IMR-90 (cell line): Measurements from ENCODE around the gene ATG10.

Source experiments
- FOS ChIP-seq: fragments of 150-350 bp; IDR thresholded peaks from 2 replicates; pipeline ENCODE4 v1.6.1; 2016; ENCODE audit warnings: low read depth, low read length
- NFE2L2 ChIP-seq: fragments of 150-350 bp; IDR thresholded peaks from 2 replicates; pipeline ENCODE4 v1.6.1; 2016; ENCODE audit warnings: low read depth, mild to moderate bottlenecking, low read length
- RCOR1 ChIP-seq: IDR thresholded peaks from 2 replicates; pipeline ENCODE4 v1.6.1; 2012; ENCODE audit warnings: mild to moderate bottlenecking, low read length, improper control_type of control experiment; ENCODE audit not compliant: insufficient replicate concordance
- TF ChIP-seq, protein P1 (sequence below): conservative IDR thresholded peaks from 2 replicates; pipeline ENCODE4 v1.5.1; 2012; ENCODE audit warnings: mild to moderate bottlenecking, low read depth, low read length, improper control_type of control experiment

DNA sequence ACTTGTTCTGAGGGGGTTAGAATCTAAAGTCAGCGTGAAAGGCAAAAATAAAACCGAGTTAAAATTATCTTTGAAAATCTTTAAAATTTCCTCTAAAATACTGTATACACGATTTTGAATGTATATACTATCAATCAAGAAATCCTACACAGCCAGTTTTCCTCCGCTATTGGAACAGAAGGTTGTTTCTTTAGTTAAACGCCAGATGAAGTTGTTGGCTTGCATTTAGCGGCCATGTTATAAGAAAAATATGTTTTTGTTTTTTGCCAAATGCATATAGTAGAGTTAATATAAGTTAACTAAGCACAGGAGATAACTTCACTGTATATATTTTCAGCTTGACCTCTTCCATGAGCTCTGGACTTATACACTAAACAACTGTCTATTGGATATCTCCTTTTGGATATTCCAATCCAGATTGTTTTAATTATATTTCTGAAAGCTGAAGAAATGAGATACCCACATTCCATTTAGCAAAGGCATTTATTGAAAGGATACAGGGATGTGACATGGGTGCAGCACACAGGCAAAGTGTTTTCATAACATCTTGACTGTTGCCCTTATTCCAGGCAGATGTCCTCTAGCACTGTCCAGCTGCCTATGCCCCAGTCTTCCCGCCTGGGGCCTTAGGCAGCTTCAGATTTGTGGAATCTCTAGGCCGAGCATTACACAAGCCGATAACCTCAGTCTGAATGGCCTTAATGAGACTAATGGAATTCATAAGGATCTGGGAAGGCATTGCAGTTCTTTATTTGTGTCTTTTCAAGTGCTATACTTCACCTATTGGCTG is 10.0 kb upstream of the ATG10 start:
- TF ChIP-seq, protein P1, sequence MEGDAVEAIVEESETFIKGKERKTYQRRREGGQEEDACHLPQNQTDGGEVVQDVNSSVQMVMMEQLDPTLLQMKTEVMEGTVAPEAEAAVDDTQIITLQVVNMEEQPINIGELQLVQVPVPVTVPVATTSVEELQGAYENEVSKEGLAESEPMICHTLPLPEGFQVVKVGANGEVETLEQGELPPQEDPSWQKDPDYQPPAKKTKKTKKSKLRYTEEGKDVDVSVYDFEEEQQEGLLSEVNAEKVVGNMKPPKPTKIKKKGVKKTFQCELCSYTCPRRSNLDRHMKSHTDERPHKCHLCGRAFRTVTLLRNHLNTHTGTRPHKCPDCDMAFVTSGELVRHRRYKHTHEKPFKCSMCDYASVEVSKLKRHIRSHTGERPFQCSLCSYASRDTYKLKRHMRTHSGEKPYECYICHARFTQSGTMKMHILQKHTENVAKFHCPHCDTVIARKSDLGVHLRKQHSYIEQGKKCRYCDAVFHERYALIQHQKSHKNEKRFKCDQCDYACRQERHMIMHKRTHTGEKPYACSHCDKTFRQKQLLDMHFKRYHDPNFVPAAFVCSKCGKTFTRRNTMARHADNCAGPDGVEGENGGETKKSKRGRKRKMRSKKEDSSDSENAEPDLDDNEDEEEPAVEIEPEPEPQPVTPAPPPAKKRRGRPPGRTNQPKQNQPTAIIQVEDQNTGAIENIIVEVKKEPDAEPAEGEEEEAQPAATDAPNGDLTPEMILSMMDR, result no peak
- TF ChIP-seq NFE2L2, result no peak
- no peak for TF ChIP-seq FOS
- no peak for TF ChIP-seq RCOR1
